HG02943 (cell line): Measurements from ENCODE around the gene TEX14.

ENCODE experiments used
- ATAC-seq: cut with Tn5 transposase; IDR thresholded peaks from one replicate; pipeline ENCODE4 v1.9.1; 2021; ENCODE audit warnings: mild to moderate bottlenecking, low read depth, moderate library complexity; ENCODE audit not compliant: unreplicated experiment

Gene TEX14

GRCh38 chr17:58508341-58509067 lies 183.3 kb downstream of the TEX14 start:
- ATAC-seq = no peak

- ATAC-seq = no peak
Observed at GRCh38 chr17:58507123-58507634, 184.7 kb downstream of the TEX14 start.
